Tibial nerve (tissue), 4 donors: ENCODE measurements around the gene PCDHGB6. TPM values are rescaled to one million over a fixed set of nuclear protein-coding genes. Genes with fewer than 3 reads are reported as not detected.
"Not testable (repeated sequence)": the region's sequence is repeated elsewhere in the genome, so short reads cannot be mapped to it uniquely, and the experiment has no call there.

Source experiments
- DNase-seq, 2 donors: peaks; one replicate each; pipeline ENCODE4 v3.0.0-alpha.2; 2019; ENCODE audit warnings: low spot score in 2 of 2
- H3K27ac ChIP-seq, 4 donors: fragments of 200-600 bp; sonication (generic) in 3 of 4; one replicate each; pipeline ENCODE4 v1.5.1; 2017 to 2019; ENCODE audit warnings: mild to moderate bottlenecking in 1 of 4
- H3K27me3 ChIP-seq, 2 donors: fragments of 200-600 bp; sonication (generic) in 1 of 2; one replicate each; pipeline versions ENCODE4 v1.5.1 to v1.6.0; 2017 to 2019
- H3K36me3 ChIP-seq, 3 donors: fragments of 200-600 bp; sonication (generic); one replicate each; pipeline ENCODE4 v1.5.1; 2018 to 2019
- H3K4me1 ChIP-seq, 4 donors: fragments of 200-600 bp; sonication (generic) in 3 of 4; one replicate each; pipeline ENCODE4 v1.5.1; 2017 to 2019
- H3K4me3 ChIP-seq, 4 donors: fragments of 200-600 bp; sonication (generic) in 3 of 4; one replicate each; pipeline ENCODE4 v1.5.1; 2017 to 2019; ENCODE audit warnings: mild to moderate bottlenecking in 1 of 4, moderate library complexity in 1 of 4
- H3K9me3 ChIP-seq, 4 donors: fragments of 200-600 bp; sonication (generic) in 3 of 4; one replicate each; pipeline ENCODE4 v1.5.1; 2017 to 2019
- CTCF ChIP-seq, 5 experiments: fragments of 200-600 bp in 3 of 5; fragments of 450-650 bp in 2 of 5; sonication (generic) in 3 of 5; IDR thresholded peaks; one replicate each; pipeline ENCODE4 v1.5.1; 2016 to 2019; ENCODE audit warnings: antibody characterized with exemption in 5 of 5, mild to moderate bottlenecking in 3 of 5, moderate library complexity in 2 of 5
- EP300 ChIP-seq, 2 donors: sonication (generic); formaldehyde crosslinking; IDR thresholded peaks; one replicate each; pipeline ENCODE4 v1.6.1; 2017; ENCODE audit warnings: antibody characterized with exemption in 2 of 2, mild to moderate bottlenecking in 1 of 2
- POLR2A ChIP-seq, 2 donors: fragments of 450-650 bp; IDR thresholded peaks; one replicate each; pipeline ENCODE4 v1.6.1; 2017; ENCODE audit warnings: antibody characterized with exemption in 2 of 2, mild to moderate bottlenecking in 2 of 2, moderate library complexity in 2 of 2
- WGBS, 2 donors: methylation state at CpG; one replicate each; pipeline ENCODE4 v1.1.5; 2018; 5-methylcytosine and 5-hydroxymethylcytosine counted together
- total RNA-seq, 4 donors: library from RNA; depleted of rRNA; stranded (reverse); fragments of >200 nt; gene quantifications; one replicate each; pipeline ENCODE4 v1.1.0, GENCODE V29; 2016

The PCDHGB6 gene
- total RNA-seq = 10 to 100 TPM in 3 of 4 donors, 1 to 10 TPM in 1; 9.2 to 16.8 (median 13.9) TPM

GRCh38 chr5:141407790-141408505 is at the start of gene PCDHGB6:
TSS of gene PCDHGB6 (plus strand) at chr5:141408021. CDS start at chr5:141408203, 182 bp downstream.
- H3K27ac ChIP-seq, H3K27me3 ChIP-seq, H3K4me1 ChIP-seq, DNase-seq: not testable (repeated sequence)
- WGBS, 2 donors = 13% methylated on average over 37 to 41 of the region's 51 CpGs
- H3K36me3 ChIP-seq = peaks cover 0 to 42% (median 0%) of the 10 kb centered on the region in 3 donors
- peak within 1 kb of the TSS in 3 of 4 donors; percentile 7 to 42 (median 16) for H3K4me3 ChIP-seq
- H3K9me3 ChIP-seq = peaks cover 3 to 99% (median 46%) of the 10 kb centered on the region in 4 donors
- peak; percentile 9 to 53 (median 41) for TF ChIP-seq CTCF (IDR thresholded peaks at IDR 0.05)

- H3K4me1 ChIP-seq = no peaks in the 10 kb centered on the region
- WGBS, 2 donors = 15 to 23% methylated on average over 24 of the region's 24 CpGs
- no peak for TF ChIP-seq CTCF (IDR thresholded peaks at IDR 0.05)
- TF ChIP-seq POLR2A (IDR thresholded peaks at IDR 0.05) = no peak
- TF ChIP-seq EP300 (IDR thresholded peaks at IDR 0.05) = no peak
- peak within 1 kb of the TSS in 1 of 4 donors; percentile 11 for H3K27ac ChIP-seq
- DNase-seq = no peak
- peak within 1 kb of the TSS in 2 of 4 donors; percentile 26 to 33 for H3K4me3 ChIP-seq
- H3K9me3 ChIP-seq = peaks cover 0 to 99% (median 52%) of the 10 kb centered on the region in 4 donors
- H3K36me3 ChIP-seq = peaks cover 0 to 45% (median 0%) of the 10 kb centered on the region in 3 donors
- no peaks in the 10 kb centered on the region for H3K27me3 ChIP-seq
Observed at GRCh38 chr5:141359790-141360426, 47.9 kb upstream of the PCDHGB6 start, which contains the start of gene PCDHGB2. TSS of gene PCDHGB2 (plus strand) at chr5:141359994. CDS start at chr5:141360136, 142 bp downstream.

- Histone ChIP-seq H3K4me3 (no peak overlapping the region), H3K9me3 (peaks cover 0 to 99% (median 52%) of the 10 kb centered on the region in 4 donors), H3K27me3 (no peaks in the 10 kb centered on the region), H3K36me3 (peaks cover 0 to 45% (median 0%) of the 10 kb centered on the region in 3 donors), H3K27ac (no peak overlapping the region), H3K4me1 (no peaks in the 10 kb centered on the region)
- no peak for DNase-seq
- TF ChIP-seq POLR2A (IDR thresholded peaks at IDR 0.05) = no peak
- no peak for TF ChIP-seq EP300 (IDR thresholded peaks at IDR 0.05)
- WGBS, 2 donors = 37 to 42% methylated on average over 15 of the region's 15 CpGs
Observed at GRCh38 chr5:141360685-141361084, 47.1 kb upstream of the PCDHGB6 start.

- no peak overlapping the region for H3K4me3 ChIP-seq
- H3K27me3 ChIP-seq = no peaks in the 10 kb centered on the region
- H3K36me3 ChIP-seq = peaks cover 0 to 33% (median 0%) of the 10 kb centered on the region in 3 donors
- TF ChIP-seq EP300 (IDR thresholded peaks at IDR 0.05) = no peak
- no peak for DNase-seq
- peaks cover 0 to 99% (median 54%) of the 10 kb centered on the region in 4 donors for H3K9me3 ChIP-seq
- no peaks in the 10 kb centered on the region for H3K4me1 ChIP-seq
- H3K27ac ChIP-seq = no peak overlapping the region
Observed at GRCh38 chr5:141362719-141363118, 45.1 kb upstream of the PCDHGB6 start.

GRCh38 chr5:141363952-141364660 is 43.7 kb upstream of the PCDHGB6 start, which contains the start of gene PCDHGA5:
TSS of gene PCDHGA5 (plus strand) at chr5:141364162. CDS start at chr5:141364331, 169 bp downstream.
- H3K27ac ChIP-seq = no peak within 1 kb of the TSS
- 19 to 22% methylated on average over 34 of the region's 34 CpGs for WGBS, 2 donors
- no peaks in the 10 kb centered on the region for H3K27me3 ChIP-seq
- DNase-seq = no peak
- peak within 1 kb of the TSS in 1 of 4 donors; percentile 20 for H3K4me3 ChIP-seq
- H3K4me1 ChIP-seq = no peaks in the 10 kb centered on the region
- TF ChIP-seq CTCF (IDR thresholded peaks at IDR 0.05) (no peak), POLR2A (IDR thresholded peaks at IDR 0.05) (no peak), EP300 (IDR thresholded peaks at IDR 0.05) (no peak)
- peaks cover 0 to 29% (median 0%) of the 10 kb centered on the region in 3 donors for H3K36me3 ChIP-seq
- peaks cover 0 to 99% (median 47%) of the 10 kb centered on the region in 4 donors for H3K9me3 ChIP-seq
